Daoy (cell line): ENCODE data around the gene POLD3. TPM values are rescaled to one million over a fixed set of nuclear protein-coding genes. Genes with fewer than 3 reads are reported as not detected.

Source experiments
- DNase-seq: peaks from one replicate; pipeline ENCODE4 v3.0.0-alpha.2; 2015; ENCODE audit warnings: low read depth
- total RNA-seq: library from RNA; depleted of rRNA; stranded (reverse); fragments of >200 nt; shearing (Covaris generic); gene quantifications from 2 replicates; pipeline ENCODE4 v1.2.3, GENCODE V29; 2014; rRNA removed

The POLD3 gene
- 14.3 and 22.9 TPM in 2 replicates for total RNA-seq

- peak; percentile 95 for DNase-seq
Measured at GRCh38 chr11:74592441-74593362, at the start of gene POLD3. TSS of gene POLD3 (plus strand) at chr11:74592582. CDS start at chr11:74592659, 77 bp downstream.

DNA sequence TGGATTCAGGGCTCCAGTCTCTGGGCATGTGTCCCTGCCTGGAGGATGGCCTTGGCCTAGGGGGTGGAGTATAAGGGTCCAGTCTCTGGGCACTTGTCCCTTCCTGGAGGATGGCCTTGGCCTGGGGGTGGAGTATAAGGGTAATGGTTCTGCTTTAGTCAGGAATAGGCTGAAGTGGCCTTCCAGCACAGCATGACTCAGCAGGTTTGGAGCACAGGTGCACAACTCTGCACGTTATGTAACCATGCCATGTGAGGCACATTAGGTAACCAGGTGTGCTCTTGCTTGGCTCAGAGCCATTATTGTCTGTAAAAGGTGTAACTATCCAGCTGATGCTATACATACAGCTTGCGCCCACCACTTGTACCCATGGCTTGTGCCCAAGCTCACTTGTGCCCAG lies 48.4 kb upstream of the POLD3 start:
- no peak for DNase-seq

- no peak for DNase-seq
Measured at GRCh38 chr11:74546752-74547151, 45.6 kb upstream of the POLD3 start.

- DNase-seq: no peak
Measured at GRCh38 chr11:74550991-74551753, 41.2 kb upstream of the POLD3 start.

GRCh38 chr11:74551754-74552145 lies 40.6 kb upstream of the POLD3 start:
- no peak for DNase-seq

- DNase-seq: no peak
Measured at GRCh38 chr11:74557526-74557925, 34.9 kb upstream of the POLD3 start.

GRCh38 chr11:74559110-74559933 lies 33.1 kb upstream of the POLD3 start:
- peak; percentile 7 for DNase-seq

DNA sequence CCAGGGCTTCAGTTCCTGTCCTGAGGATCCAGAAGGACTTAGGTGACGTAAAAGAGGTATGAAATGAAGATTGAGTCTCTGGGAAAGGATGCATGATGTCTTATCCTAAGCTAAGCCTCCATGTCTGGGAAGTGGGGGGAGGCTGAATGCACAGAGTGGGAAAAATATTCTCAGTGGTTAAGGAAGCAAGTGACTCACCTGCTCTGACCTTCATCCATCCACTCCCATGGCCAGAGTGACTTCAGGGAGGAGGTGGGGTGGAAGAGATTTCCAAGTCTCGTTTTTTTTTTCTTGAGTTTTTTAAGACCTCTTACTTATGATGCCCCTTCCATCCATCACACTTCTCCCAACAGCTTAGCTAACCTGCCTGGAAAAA lies 32.5 kb upstream of the POLD3 start:
- DNase-seq: peak; percentile 27

DNA sequence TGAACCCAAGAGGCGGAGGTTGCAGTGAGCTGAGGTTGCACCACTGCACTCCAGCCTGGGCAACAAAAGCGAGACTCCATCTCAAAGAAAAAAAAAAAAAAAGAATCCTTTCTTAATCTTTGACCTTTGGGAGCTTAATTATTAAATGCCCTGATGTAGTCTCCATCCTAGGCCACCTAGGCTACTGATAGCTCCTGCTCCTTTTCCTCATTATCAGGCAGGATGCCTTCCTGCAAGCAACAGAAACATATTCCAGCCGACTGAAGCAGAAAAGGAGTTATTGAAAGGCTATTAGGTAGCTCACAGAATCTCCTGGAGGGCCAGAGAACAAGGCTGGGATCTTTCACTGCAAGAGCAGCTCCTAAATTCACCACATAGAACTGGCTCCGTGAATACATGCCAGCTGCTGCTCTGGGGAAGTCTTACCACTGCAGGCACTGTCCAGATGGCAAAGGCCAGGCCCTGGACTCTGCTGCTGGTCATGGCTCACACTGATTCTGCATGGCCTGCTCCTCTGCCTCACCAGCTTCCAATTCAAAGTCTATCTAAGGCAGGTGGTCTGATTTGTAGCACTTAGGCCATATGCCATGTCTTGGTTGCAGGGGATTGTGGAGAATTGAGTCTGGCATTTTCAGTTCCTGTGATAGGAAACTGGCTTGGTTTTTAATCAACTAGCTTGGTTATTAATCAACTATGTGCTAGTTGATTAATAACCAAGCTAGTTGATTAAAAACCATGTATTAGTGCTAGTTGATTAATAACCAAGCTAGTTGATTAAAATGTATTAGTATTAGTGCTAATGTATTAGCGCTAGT lies 26.0 kb upstream of the POLD3 start:
- DNase-seq: no peak

GRCh38 chr11:74568028-74568427 lies 24.4 kb upstream of the POLD3 start:
- no peak for DNase-seq

GRCh38 chr11:74570266-74571061 lies 21.9 kb upstream of the POLD3 start:
- DNase-seq: peak; percentile 42

- DNase-seq: no peak
Measured at GRCh38 chr11:74571062-74571399, 21.4 kb upstream of the POLD3 start.

DNA sequence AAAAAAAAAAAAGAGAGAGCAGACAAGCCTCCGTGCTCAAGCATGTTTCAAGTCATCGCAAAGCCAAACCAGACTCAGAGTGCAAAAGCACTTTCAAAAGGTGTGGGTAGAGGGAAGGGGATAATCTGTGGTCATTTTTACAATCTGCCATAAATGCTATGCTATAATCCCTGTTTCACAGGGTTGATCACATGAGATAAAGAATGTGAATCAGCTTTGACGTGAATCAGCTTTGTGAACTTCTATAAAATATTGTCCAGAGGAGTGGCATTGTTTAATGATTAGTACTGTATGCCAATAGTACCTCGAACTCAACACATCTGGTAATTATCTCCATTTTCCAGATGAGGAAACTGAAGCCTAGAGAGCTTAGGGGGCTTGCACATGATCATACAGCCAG lies 20.0 kb upstream of the POLD3 start:
- no peak for DNase-seq

DNA sequence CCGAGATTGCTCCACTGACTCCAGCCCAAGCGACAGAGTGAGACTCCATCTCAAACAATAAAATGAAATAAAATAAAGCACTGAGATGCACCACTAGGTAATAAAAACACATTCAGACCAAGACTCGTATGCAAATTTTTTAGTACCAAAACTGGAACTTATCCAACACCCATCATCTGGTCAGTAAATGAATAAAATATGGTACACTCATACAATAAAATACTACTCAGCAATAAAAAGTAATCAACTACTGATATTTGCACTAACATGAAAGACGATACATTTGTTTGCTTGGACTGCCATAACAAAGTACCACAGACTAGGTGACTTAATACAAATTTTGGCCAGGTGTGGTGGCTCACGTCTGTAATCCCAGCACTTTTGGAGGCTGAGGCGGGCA lies 17.8 kb upstream of the POLD3 start:
- no peak for DNase-seq

- no peak for DNase-seq
Measured at GRCh38 chr11:74575999-74576398, 16.4 kb upstream of the POLD3 start.

DNA sequence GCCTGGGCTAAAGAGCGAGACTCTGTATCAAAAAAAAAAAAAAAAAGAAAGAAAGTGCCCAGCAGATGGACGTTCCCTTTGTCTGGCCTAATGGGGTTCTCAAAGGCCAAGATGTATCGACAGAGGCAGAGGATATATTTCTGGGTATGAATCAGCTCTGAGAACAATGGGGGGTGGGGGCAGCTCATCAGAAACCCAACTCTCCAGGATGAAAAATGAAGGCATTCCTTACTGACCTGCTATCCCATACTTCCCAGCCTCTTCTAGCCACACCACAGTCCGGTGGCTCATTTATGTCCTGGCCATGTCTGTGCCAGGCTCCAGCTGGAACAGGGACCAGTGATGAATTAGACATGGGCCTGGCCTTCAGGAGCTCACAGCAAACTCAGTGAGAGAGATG lies 15.2 kb upstream of the POLD3 start:
- DNase-seq: no peak

- DNase-seq: no peak
Measured at GRCh38 chr11:74577624-74578396, 14.6 kb upstream of the POLD3 start.

DNA sequence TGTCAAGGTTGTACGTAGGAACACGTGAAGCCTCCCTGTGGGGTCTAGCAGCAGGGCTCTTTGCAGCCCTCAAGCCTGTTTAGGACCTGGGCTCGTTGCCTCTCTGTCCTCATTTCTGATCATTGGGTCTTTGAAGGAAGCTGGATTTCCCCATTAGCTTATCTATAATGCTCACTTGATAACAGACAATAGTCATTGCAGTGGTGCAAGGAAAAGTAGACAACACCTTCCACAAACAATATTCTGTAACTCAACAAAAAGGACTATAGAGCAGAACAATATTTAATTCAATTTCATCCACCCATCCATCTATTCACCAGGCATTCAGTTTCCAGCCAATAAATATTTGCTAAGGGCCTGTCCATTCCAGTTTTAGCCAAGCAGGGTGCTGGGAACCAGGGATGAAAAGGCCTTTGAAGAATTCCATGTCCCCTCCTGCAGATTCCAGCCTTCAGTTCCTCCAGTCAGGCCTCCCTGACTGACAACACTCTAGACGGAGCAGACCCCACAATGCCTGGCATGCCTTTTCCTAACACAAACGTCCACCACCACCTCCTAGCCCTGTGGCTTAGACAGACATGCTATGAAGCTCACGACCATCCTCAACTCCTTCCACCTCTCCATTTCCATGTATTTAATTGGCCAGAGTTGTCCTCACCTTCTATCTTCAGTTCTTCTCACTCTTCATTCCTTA lies 12.7 kb upstream of the POLD3 start:
- DNase-seq: no peak

GRCh38 chr11:74581954-74582547 lies 10.3 kb upstream of the POLD3 start:
- no peak for DNase-seq
